Esophagus squamous epithelium (tissue), 4 donors: Measurements from ENCODE around the gene RPS19BP1.

Experiments used
- POLR2A ChIP-seq, 4 donors: fragments of 450-650 bp; IDR thresholded peaks; one replicate each; pipeline ENCODE4 v1.6.1; 2017; ENCODE audit warnings: antibody characterized with exemption in 4 of 4, mild to moderate bottlenecking in 4 of 4, moderate library complexity in 3 of 4
- TF ChIP-seq, protein P1 (sequence below), 6 experiments: fragments of 450-650 bp in 4 of 6; fragments of 200-600 bp in 2 of 6; sonication (generic) in 2 of 6; IDR thresholded peaks; one replicate each; pipeline ENCODE4 v1.5.1; 2016 to 2019; ENCODE audit warnings: antibody characterized with exemption in 6 of 6, mild to moderate bottlenecking in 4 of 6, moderate library complexity in 4 of 6

DNA sequence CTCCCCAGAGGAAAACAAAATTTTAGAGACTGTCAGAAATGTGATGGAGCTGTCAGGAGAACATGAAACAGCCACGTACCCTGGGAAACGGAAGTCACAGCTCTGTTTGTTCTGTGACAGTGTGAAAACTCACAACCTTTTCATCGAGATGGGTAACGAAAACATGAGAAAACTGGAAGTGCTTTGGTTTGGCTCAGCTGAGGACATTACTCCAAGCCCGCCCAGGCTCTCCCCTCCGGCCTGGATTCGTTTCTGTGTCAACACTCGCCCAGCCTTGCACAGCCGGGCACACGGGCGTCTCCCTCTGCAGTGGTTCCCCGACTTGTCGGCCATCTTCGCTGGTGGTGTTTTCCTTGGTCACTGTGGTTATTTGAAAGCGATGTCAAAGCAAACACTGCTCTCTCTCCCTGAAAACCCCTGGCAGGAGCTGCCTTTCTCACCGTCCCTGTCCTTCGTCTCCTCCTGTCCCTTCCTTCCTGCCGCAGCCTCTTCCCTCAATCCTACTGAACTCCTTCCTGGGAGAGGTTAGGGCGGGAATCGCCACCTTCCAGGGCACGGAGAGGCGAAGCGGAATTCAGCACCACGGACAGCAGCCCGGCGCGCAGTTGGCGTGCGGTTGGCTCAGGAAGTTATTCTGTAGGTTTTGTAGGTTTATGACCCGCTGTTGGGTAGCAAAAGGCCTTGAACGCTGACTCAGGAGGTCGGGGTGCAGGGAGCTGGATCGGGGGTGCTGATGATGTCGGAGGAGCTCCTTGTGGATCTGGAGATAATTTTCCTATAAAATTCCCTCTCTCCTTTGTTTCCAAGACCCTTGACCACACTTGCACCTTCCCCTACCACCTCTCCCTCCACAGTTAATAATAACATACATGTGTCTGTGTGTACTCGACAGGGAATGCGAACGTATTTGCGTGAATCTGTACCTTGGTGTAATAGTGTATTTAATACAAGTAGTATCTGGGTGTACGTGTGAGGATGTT is 13.1 kb upstream of the RPS19BP1 start:
- TF ChIP-seq, protein P1, sequence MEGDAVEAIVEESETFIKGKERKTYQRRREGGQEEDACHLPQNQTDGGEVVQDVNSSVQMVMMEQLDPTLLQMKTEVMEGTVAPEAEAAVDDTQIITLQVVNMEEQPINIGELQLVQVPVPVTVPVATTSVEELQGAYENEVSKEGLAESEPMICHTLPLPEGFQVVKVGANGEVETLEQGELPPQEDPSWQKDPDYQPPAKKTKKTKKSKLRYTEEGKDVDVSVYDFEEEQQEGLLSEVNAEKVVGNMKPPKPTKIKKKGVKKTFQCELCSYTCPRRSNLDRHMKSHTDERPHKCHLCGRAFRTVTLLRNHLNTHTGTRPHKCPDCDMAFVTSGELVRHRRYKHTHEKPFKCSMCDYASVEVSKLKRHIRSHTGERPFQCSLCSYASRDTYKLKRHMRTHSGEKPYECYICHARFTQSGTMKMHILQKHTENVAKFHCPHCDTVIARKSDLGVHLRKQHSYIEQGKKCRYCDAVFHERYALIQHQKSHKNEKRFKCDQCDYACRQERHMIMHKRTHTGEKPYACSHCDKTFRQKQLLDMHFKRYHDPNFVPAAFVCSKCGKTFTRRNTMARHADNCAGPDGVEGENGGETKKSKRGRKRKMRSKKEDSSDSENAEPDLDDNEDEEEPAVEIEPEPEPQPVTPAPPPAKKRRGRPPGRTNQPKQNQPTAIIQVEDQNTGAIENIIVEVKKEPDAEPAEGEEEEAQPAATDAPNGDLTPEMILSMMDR (IDR thresholded peaks at IDR 0.05) = no peak
- TF ChIP-seq POLR2A (IDR thresholded peaks at IDR 0.05) = no peak
